Right lung (tissue), 5 donors: Measurements from ENCODE around the gene SCP2D1. TPM values are rescaled to one million over a fixed set of nuclear protein-coding genes. Genes with fewer than 3 reads are reported as not detected.

Experiments
- DNase-seq, 2 donors: peaks; one replicate each; pipeline ENCODE4 v3.0.0-alpha.2; 2013
- polyA plus RNA-seq, 5 donors: library from polyadenylated mRNA; unstranded; fragments of 120-200 nt; gene quantifications; one replicate each; pipeline versions ENCODE4 v1.2.1 to v1.2.3, GENCODE V29; 2013; ENCODE audit warnings: inconsistent platforms in 1 of 5, low replicate concordance in 1 of 5; ENCODE audit not compliant: insufficient read length in 5 of 5, insufficient read depth in 1 of 5

SCP2D1 gene
- polyA plus RNA-seq, 5 donors, result not detected

GRCh38 chr20:18811904-18812303 lies 1.7 kb upstream of the SCP2D1 start:
- no peak for DNase-seq

- DNase-seq, result no peak
Measured at GRCh38 chr20:18815194-18815942, 1.8 kb downstream of the SCP2D1 start.

- no peak for DNase-seq
Measured at GRCh38 chr20:18822832-18823231, 9.2 kb downstream of the SCP2D1 start.

- DNase-seq, result no peak
Measured at GRCh38 chr20:18831830-18832499, 18.4 kb downstream of the SCP2D1 start.

- no peak for DNase-seq
Measured at GRCh38 chr20:18832546-18833200, 19.1 kb downstream of the SCP2D1 start.

GRCh38 chr20:18835466-18836256 lies 22.1 kb downstream of the SCP2D1 start:
- no peak for DNase-seq

- no peak for DNase-seq
Measured at GRCh38 chr20:18837718-18838117, 24.1 kb downstream of the SCP2D1 start.

- no peak for DNase-seq
Measured at GRCh38 chr20:18839507-18840247, 26.1 kb downstream of the SCP2D1 start.

GRCh38 chr20:18840248-18840645 lies 26.7 kb downstream of the SCP2D1 start:
- DNase-seq, result no peak

- no peak for DNase-seq
Measured at GRCh38 chr20:18845017-18845416, 31.4 kb downstream of the SCP2D1 start.

- DNase-seq, result no peak
Measured at GRCh38 chr20:18847226-18847755, 33.7 kb downstream of the SCP2D1 start.

GRCh38 chr20:18849131-18849530 lies 35.5 kb downstream of the SCP2D1 start:
- no peak for DNase-seq

- DNase-seq, result no peak
Measured at GRCh38 chr20:18851629-18852028, 38.0 kb downstream of the SCP2D1 start.

- no peak for DNase-seq
Measured at GRCh38 chr20:18852318-18852717, 38.7 kb downstream of the SCP2D1 start.

GRCh38 chr20:18853216-18853615 lies 39.6 kb downstream of the SCP2D1 start:
- DNase-seq, result no peak

- DNase-seq, result no peak
Measured at GRCh38 chr20:18853946-18854646, 40.5 kb downstream of the SCP2D1 start.

- no peak for DNase-seq
Measured at GRCh38 chr20:18855882-18856281, 42.3 kb downstream of the SCP2D1 start.

- DNase-seq, result no peak
Measured at GRCh38 chr20:18856873-18857272, 43.3 kb downstream of the SCP2D1 start.

GRCh38 chr20:18857640-18858039 lies 44.1 kb downstream of the SCP2D1 start:
- no peak for DNase-seq

- no peak for DNase-seq
Measured at GRCh38 chr20:18858816-18859215, 45.2 kb downstream of the SCP2D1 start.
